HCT116 (cell line): ENCODE results near the gene SLC44A2. TPM values are rescaled to one million over a fixed set of nuclear protein-coding genes. Genes with fewer than 3 reads are reported as not detected.

Experiments used
- ATAC-seq: fragments of 200-7000 bp; cut with Tn5 transposase; 2 replicates; pipeline ENCODE4 v1.9.1; 2020; ENCODE audit warnings: mild to moderate bottlenecking, moderate library complexity
- BruUV-seq: library from RNA; stranded (reverse); fragments of 400-500 nt; replicated peaks from 2 replicates; lab custom pipeline; 2021; lab: Mats Ljungman, UMichigan
- CTCF ChIA-PET: fragments of 300-600 bp; sonication (Branson Sonifier 250); formaldehyde crosslinking; loops from one replicate; lab custom pipeline; 2021; ENCODE audit warnings: antibody characterized with exemption; lab: Charles Lee
- POLR2A ChIA-PET: fragments of 300-600, 350-600 bp; sonication (Branson Sonifier 250); formaldehyde crosslinking; loops from one replicate; lab custom pipeline; 2021; ENCODE audit warnings: antibody characterized with exemption; lab: Charles Lee
- RAD21 ChIA-PET, 2 experiments: fragments of 300-600 bp; sonication (Branson Sonifier 250); formaldehyde crosslinking; loops; one replicate each; lab custom pipeline; 2023; ENCODE audit warnings: low total read pairs in 2 of 2; ENCODE audit not compliant: uncharacterized antibody in 2 of 2, unreplicated experiment in 2 of 2, low non-redundant PET in 1 of 2; lab: Charles Lee
- DNase-seq: peaks from one replicate; pipeline ENCODE4 v3.0.0-alpha.2; 2010; ENCODE audit warnings: low read depth, low spot score
- H2AFZ ChIP-seq: fragments of 200-600 bp; shearing (Covaris generic), sonication (generic); 2 replicates; pipeline ENCODE4 v1.6.1; 2017; ENCODE audit warnings: low read depth, mixed run types, mixed read lengths, antibody characterized with exemption, low read length; ENCODE audit not compliant: poor library complexity, severe bottlenecking
- H3K27ac ChIP-seq: 2 replicates; pipeline ENCODE4 v1.5.1; 2012; ENCODE audit warnings: low read depth, low read length
- H3K27me3 ChIP-seq: fragments of 200-600 bp; sonication (generic); 2 replicates; pipeline ENCODE4 v1.6.1; 2016; ENCODE audit warnings: mixed run types, low read length, mixed read lengths; ENCODE audit not compliant: insufficient read depth
- H3K36me3 ChIP-seq, 2 experiments: fragments of 200-500 bp in 1 of 2; fragments of 200-600 bp in 1 of 2; sonication (Bioruptor generic) in 1 of 2; sonication (generic) in 1 of 2; 2 replicates each; pipeline versions ENCODE4 v1.5.1 to v1.6.1; 2014 to 2016; ENCODE audit warnings: low read length in 2 of 2, inconsistent platforms in 1 of 2, mixed read lengths in 1 of 2, mixed run types in 1 of 2; ENCODE audit not compliant: insufficient read depth in 2 of 2, control insufficient read depth in 1 of 2
- H3K4me1 ChIP-seq, 2 experiments: fragments of 200-600 bp in 1 of 2; sonication (generic) in 1 of 2; 2 replicates each; pipeline versions ENCODE4 v1.5.1 to v1.6.1; 2012 to 2017; ENCODE audit warnings: low read length in 2 of 2, inconsistent platforms in 1 of 2, mild to moderate bottlenecking in 1 of 2, mixed read lengths in 1 of 2, mixed run types in 1 of 2, moderate library complexity in 1 of 2; ENCODE audit not compliant: insufficient read depth in 2 of 2, control insufficient read depth in 1 of 2
- H3K4me2 ChIP-seq: fragments of 200-600 bp; sonication (generic); 2 replicates; pipeline ENCODE4 v1.6.1; 2017; ENCODE audit warnings: mixed run types, low read length, mixed read lengths
- H3K4me3 ChIP-seq, 2 experiments: fragments of 200-600 bp in 1 of 2; sonication (generic) in 1 of 2; replicated peaks in 1 of 2; 2 replicates each; pipeline ENCODE4 v1.5.1; 2011 to 2016; ENCODE audit warnings: low read length in 2 of 2, control low read depth in 1 of 2, low read depth in 1 of 2, mild to moderate bottlenecking in 1 of 2, mixed read lengths in 1 of 2, mixed run types in 1 of 2
- H3K79me2 ChIP-seq: fragments of 200-600 bp; sonication (generic); 2 replicates; pipeline ENCODE4 v1.6.1; 2017; ENCODE audit warnings: mild to moderate bottlenecking, mixed run types, low read length, moderate library complexity, mixed read lengths; ENCODE audit not compliant: insufficient read depth
- H3K9ac ChIP-seq: fragments of 200-600 bp; sonication (generic); 2 replicates; pipeline ENCODE4 v1.6.1; 2016; ENCODE audit warnings: low read length, mixed read lengths
- H3K9me2 ChIP-seq: fragments of 200-600 bp; sonication (generic), shearing (Covaris generic); 2 replicates; pipeline ENCODE4 v1.6.1; 2017; ENCODE audit warnings: mixed run types, mild to moderate bottlenecking, moderate library complexity; ENCODE audit not compliant: insufficient read depth
- H3K9me3 ChIP-seq, 2 experiments: fragments of 200-500 bp in 1 of 2; fragments of 200-600 bp in 1 of 2; sonication (Bioruptor generic) in 1 of 2; sonication (generic) in 1 of 2; 2 replicates each; pipeline ENCODE4 v1.6.1; 2014 to 2017; ENCODE audit warnings: low read length in 2 of 2, mixed read lengths in 2 of 2, inconsistent platforms in 1 of 2, low read depth in 1 of 2, mild to moderate bottlenecking in 1 of 2, mixed run types in 1 of 2, moderate library complexity in 1 of 2; ENCODE audit not compliant: control insufficient read depth in 1 of 2, insufficient read depth in 1 of 2
- H4K20me1 ChIP-seq: fragments of 200-600 bp; sonication (generic), shearing (Covaris generic); 2 replicates; pipeline ENCODE4 v1.6.1; 2017; ENCODE audit warnings: mixed run types, mild to moderate bottlenecking, moderate library complexity; ENCODE audit not compliant: insufficient read depth
- CTCF ChIP-seq, 3 experiments: fragments of 200-600 bp in 1 of 3; sonication (generic) in 1 of 3; IDR thresholded peaks in 2 of 3; conservative IDR thresholded peaks in 1 of 3; 2 replicates each; pipeline ENCODE4 v1.5.1; 2012 to 2017; ENCODE audit warnings: low read depth in 2 of 3, low read length in 2 of 3, antibody characterized with exemption in 1 of 3, borderline replicate concordance in 1 of 3, control low read depth in 1 of 3, mild to moderate bottlenecking in 1 of 3, mixed read lengths in 1 of 3, mixed run types in 1 of 3, moderate library complexity in 1 of 3; ENCODE audit not compliant: insufficient read depth in 1 of 3
- EZH2phosphoT487 ChIP-seq: fragments of 200-600 bp; IDR thresholded peaks from 2 replicates; pipeline ENCODE4 v1.6.1; 2018; ENCODE audit warnings: antibody characterized with exemption, borderline replicate concordance
- JUND ChIP-seq: IDR thresholded peaks from 2 replicates; pipeline ENCODE4 v1.6.1; 2012
- POLR2A ChIP-seq: IDR thresholded peaks from 2 replicates; pipeline ENCODE4 v1.7.0; 2011; ENCODE audit warnings: borderline replicate concordance; ENCODE audit not compliant: insufficient read depth, insufficient read length; ENCODE audit errors: extremely low read depth
- POLR2AphosphoS5 ChIP-seq: IDR thresholded peaks from 2 replicates; pipeline ENCODE4 v1.6.1; 2011; ENCODE audit warnings: mild to moderate bottlenecking, low read depth, low read length, moderate library complexity
- RAD21 ChIP-seq: IDR thresholded peaks from 2 replicates; pipeline ENCODE4 v1.6.1; 2012; ENCODE audit warnings: low read depth, mild to moderate bottlenecking
- SIN3A ChIP-seq: IDR thresholded peaks from 2 replicates; pipeline ENCODE4 v1.6.1; 2012; ENCODE audit warnings: low read depth
- SP1 ChIP-seq: IDR thresholded peaks from 2 replicates; pipeline ENCODE4 v1.6.1; 2012; ENCODE audit warnings: low read depth
- SRF ChIP-seq: IDR thresholded peaks from 2 replicates; pipeline ENCODE4 v1.6.1; 2012; ENCODE audit warnings: low read depth
- TCF7L2 ChIP-seq: IDR thresholded peaks from 2 replicates; pipeline ENCODE4 v1.7.0; 2011; ENCODE audit warnings: borderline replicate concordance, inconsistent platforms; ENCODE audit not compliant: insufficient read depth, insufficient read length; ENCODE audit errors: extremely low read depth
- YY1 ChIP-seq: IDR thresholded peaks from 2 replicates; pipeline ENCODE4 v1.6.1; 2011; ENCODE audit warnings: low read length, low read depth, moderate library complexity, mild to moderate bottlenecking; ENCODE audit not compliant: insufficient replicate concordance; ENCODE audit errors: extremely low read depth
- ZBTB33 ChIP-seq: IDR thresholded peaks from 2 replicates; pipeline ENCODE4 v1.6.1; 2011; ENCODE audit warnings: mild to moderate bottlenecking, low read length, moderate library complexity; ENCODE audit not compliant: insufficient replicate concordance; ENCODE audit errors: extremely low read depth
- ZFX ChIP-seq: fragments of 450-650 bp; IDR thresholded peaks from 2 replicates; pipeline ENCODE4 v1.6.1; 2017
- intact Hi-C: fragments of 100-400 bp; cut with micrococcal nuclease; formaldehyde crosslinking; loops from 2 replicates; pipeline ENCODE4 v1.10.0; 2022
- total RNA-seq: library from RNA; stranded (reverse); gene quantifications from one replicate; pipeline ENCODE4 v1.2.1, GENCODE V29; 2021; ENCODE audit not compliant: unreplicated experiment

The SLC44A2 gene
- total RNA-seq, 1 experiment from 2014 or later = 90.9 TPM

- no peak overlapping the region for H3K27ac ChIP-seq
- TF ChIP-seq ZFX = no peak
- BruUV-seq = no TSS peak
- H3K27me3 ChIP-seq = no peaks in the 10 kb centered on the region
- H3K4me2 ChIP-seq = no peak overlapping the region
- H3K9me2 ChIP-seq = no peaks in the 10 kb centered on the region
- no peaks in the 10 kb centered on the region for H3K9me3 ChIP-seq
- RAD21 ChIA-PET = no interaction called here
- intact Hi-C loops = no loop called here
- CTCF ChIA-PET = no interaction called here
- DNase-seq (no peak), ATAC-seq (no peak)
- POLR2A ChIA-PET = no interaction called here
- peaks cover 30 to 45% of the 10 kb centered on the region in 2 experiments for H3K36me3 ChIP-seq
- peaks cover 100% of the 10 kb centered on the region for H3K79me2 ChIP-seq
- no peak overlapping the region for H3K9ac ChIP-seq
- no peaks in the 10 kb centered on the region for H3K4me1 ChIP-seq
- H3K4me3 ChIP-seq = no peak overlapping the region
- H4K20me1 ChIP-seq = peaks cover 36% of the 10 kb centered on the region; the same call in 1 of the 2 replicates
- H2AFZ ChIP-seq = no peak overlapping the region
Measured at GRCh38 chr19:10670182-10670581, 44.8 kb downstream of the SLC44A2 start.

- peaks cover 26 to 49% of the 10 kb centered on the region in 2 experiments for H3K36me3 ChIP-seq
- BruUV-seq = TSS peak; percentile 33
- no peaks in the 10 kb centered on the region for H3K9me2 ChIP-seq
- no peak for ATAC-seq
- CTCF ChIA-PET = no interaction called here
- intact Hi-C loops = no loop called here
- H4K20me1 ChIP-seq = peaks cover 33% of the 10 kb centered on the region; the same call in 1 of the 2 replicates
- no peak overlapping the region for H3K9ac ChIP-seq
- no peak overlapping the region for H2AFZ ChIP-seq
- H3K27me3 ChIP-seq = no peaks in the 10 kb centered on the region
- POLR2A ChIA-PET = no interaction called here
- no peak overlapping the region for H3K4me3 ChIP-seq
- H3K9me3 ChIP-seq = no peaks in the 10 kb centered on the region
- RAD21 ChIA-PET = interaction anchor here in 1 of 2 experiments (0.6 kb wide), 1 partner anchor 246 kb away, joined by 3 read pairs; no protein-coding TSS in a partner anchor
- no peak overlapping the region for H3K4me2 ChIP-seq
- peaks cover 100% of the 10 kb centered on the region for H3K79me2 ChIP-seq
- no peaks in the 10 kb centered on the region for H3K4me1 ChIP-seq
- no peak for DNase-seq
- TF ChIP-seq CTCF (IDR thresholded peaks at IDR 0.05 in 2 of 3, conservative IDR thresholded peaks at IDR 0.05 in 1 of 3; ENCODE audit: borderline replicate concordance in 1 of 3, insufficient read depth in 1 of 3, low read depth in 2 of 3, low read length in 2 of 3) (no peak), EZH2phosphoT487 (no peak), ZBTB33 (no peak), POLR2A (no peak), POLR2AphosphoS5 (no peak), SRF (no peak), SP1 (no peak), TCF7L2 (no peak), SIN3A (no peak), JUND (no peak), RAD21 (no peak), YY1 (no peak)
- peak overlapping the region; percentile 29; the same call in 1 of the 2 replicates for H3K27ac ChIP-seq
Measured at GRCh38 chr19:10670876-10671804, 45.8 kb downstream of the SLC44A2 start.
